NCI-H82 treated with DMSO at 0.1 percent for 48 hours (cell line): Measurements from ENCODE around the gene SNX5.
A peak's percentile ranks its signal among the peaks of the same experiment; 100 is the strongest.

Experiments used
- DNase-seq: peaks from one replicate; lab custom pipeline; 2025; ENCODE audit not compliant: unreplicated experiment; lab: John Stamatoyannopoulos, UW

Gene SNX5

DNA sequence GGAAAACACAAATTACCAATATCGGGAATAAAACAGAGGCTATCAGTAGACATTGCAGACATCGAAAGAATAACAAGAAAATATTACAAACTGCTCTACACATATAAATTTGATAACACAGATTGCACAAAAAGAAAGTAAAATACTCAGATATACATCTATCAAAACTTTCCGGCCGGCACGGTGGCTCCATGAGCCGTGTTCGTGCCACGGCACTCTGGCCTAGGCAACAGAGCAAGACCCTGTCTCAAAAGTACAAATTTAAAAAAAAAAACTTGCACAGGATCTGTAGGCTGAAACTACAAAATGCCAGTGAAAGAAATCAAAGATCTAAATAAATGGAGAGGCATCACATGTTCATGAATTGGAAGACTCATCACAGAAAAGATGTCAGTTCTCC is 49.4 kb downstream of the SNX5 start:
- DNase-seq, result no peak

DNA sequence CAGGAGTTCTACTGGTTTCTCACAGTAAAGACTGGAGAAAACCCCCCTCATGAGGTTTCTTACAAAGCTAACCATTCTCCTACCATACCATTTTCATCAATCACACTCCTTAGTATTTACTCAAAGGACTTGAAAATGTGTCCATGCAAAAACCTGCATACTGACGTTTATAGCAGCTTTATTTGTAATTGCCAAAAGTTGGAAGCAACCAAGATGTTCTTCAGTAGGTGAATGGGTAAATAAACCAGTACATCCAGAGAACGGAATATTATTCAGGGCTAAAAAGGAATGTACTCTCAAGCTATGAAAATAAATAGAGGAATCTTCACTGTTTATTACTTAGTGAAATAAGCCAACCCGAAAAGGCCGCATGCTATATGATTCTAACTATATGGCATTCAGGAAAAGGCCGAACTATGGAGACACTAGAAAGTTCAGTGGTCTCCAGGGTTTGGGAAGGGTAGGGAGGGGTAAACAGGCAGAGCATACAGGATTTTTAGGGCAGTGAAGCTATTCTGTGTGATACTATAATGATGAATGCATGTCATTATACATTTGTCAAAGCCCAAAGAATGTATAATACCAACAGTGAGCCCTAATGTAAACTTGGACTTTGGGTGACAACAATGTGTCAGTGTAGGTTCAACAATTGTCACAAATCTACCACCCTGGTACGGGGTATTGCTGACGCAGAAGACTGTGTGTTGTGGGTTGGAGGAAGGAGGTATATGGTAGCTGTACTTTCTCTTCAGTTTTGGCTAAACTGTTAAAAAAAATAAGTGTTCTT is 50.6 kb downstream of the SNX5 start:
- no peak for DNase-seq

DNA sequence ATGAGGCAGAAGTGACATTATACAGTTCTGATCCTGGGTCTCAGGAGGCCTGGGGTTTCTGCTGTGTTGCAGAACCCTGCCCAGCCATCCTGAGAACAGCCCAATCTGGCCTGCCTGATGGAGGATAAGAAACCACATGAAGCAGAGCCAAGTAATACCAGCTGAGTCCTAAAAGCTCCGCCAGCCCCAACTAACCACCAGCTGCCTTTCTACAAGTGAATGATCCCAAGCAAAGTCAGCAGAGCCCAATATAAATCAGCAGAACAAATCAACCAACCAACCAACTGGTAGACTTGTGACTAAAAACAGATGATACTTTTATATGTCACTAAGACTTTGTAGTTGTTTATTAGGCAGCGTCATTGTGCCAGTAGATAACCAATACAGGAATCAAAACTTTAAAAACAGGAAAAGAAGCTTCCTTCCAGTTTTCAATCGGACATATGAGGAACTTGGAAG is 52.1 kb downstream of the SNX5 start:
- DNase-seq, result no peak

DNA sequence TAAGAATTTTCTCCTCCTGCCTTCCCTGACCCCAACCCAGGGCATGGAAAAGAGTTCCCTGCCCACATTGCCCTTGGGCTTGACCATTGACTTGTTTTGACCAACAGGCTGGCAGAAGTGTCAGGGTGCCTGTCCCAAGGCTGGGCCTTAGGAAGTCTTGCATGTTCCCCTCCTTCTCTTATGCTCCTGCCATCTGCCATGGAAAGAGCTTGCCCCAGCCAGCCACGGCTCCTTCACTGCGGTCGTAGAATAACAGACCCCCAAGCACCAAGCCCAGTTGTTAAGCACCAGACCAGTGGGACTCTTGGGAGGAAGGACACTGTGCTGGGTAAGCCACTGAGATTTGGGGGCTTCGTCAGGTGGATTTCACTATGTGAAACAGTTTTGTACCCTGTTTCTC is 53.6 kb downstream of the SNX5 start:
- no peak for DNase-seq

DNA sequence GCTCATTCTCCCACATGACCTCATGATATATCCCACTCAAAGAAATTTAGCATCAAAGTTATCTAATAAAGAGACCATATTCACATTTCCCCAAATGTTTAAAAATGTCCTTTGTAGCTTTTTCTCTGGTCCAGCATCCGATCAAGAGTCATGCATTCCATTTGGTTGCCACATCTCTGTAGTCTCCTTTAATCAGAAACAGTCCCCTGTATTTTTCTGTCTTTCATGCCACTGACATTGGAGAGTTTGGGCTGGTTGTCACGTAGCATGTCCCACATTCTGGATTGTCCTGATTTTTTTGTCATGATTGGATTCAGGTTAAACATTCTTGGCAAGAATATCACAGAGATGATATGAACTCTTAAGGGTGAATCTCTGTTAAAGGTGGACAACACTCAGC is 55.7 kb downstream of the SNX5 start:
- no peak for DNase-seq

DNA sequence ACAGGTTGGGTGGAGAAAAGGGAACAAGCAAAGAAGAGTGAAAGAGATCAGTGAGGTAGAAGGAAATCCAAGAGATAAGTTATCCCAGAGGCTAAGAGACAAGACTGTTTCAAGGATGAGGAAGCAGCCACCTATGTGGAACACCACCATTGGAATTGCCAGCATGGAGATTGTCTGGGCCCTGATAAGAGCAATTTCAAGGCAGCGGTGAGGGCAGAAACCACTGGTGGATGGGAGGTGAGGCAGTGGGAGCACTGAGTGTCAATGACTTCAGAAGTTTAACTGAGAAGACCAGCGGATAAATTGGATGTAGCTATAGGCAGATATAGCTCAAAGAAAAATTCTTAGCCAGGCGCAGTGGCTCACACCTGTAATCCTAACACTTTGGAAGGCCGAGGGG is 56.7 kb downstream of the SNX5 start:
- no peak for DNase-seq

DNA sequence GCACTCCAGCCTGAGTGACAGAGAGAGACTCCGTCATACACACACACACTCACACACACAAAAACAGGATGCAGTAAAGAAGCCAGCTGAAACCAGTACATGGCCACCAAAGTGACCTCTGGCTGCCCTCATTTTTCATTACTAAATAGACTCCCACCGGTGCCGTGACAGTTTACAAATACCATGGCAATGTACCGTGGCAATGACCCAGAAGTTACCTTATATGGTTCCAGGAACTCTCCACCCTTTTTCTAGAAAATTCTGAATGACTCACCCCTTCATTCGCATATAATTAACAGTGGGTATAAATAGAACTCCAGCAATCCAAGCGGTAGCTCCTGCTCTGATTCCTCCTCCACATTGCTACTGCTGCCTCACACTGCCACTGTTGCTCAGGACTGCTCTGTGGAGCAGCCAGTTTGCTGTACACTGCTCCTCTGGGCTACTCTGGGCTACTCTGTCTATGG is 57.7 kb downstream of the SNX5 start:
- DNase-seq, result no peak

DNA sequence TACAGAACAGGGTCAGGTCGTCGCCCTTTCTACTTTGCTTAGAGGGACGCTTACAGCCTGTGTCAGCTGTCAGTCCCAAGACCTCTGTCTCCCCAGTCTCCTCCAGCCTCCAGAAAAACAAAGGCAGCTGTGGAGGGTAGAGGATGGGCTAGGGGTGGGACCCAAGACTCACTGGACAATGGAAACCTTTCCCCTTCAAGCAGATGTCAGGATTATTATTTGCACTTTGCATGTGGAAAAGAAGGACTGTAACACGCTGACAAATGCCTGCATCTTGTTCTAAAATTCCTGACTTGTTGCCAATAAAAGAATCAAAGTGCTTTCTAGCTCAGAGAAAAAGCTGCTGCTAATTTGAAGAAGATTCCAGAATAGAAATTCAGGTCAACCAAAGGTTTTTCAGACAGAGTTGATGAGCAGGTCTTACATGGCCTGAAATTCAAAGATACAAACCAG is 58.7 kb downstream of the SNX5 start:
- DNase-seq, result no peak

DNA sequence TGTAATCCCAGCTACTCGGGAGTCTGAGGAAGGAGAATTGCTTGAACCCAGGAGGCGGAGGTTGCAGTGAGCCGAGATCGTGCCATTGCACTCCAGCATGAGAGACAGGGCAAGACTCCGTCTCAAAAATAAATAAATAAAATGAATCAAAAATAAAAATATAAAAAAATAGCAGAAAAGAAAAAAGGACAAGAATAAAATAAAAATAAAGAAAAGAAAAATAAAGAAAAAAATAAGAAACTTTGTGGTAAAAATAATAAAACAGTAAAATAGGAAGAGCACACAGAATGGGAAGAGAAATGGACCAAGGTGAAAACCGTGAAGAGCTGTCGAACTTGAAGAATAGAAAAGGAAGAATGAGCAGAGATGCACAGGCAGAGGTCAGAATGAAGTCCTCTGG is 63.0 kb downstream of the SNX5 start:
- DNase-seq, result no peak

DNA sequence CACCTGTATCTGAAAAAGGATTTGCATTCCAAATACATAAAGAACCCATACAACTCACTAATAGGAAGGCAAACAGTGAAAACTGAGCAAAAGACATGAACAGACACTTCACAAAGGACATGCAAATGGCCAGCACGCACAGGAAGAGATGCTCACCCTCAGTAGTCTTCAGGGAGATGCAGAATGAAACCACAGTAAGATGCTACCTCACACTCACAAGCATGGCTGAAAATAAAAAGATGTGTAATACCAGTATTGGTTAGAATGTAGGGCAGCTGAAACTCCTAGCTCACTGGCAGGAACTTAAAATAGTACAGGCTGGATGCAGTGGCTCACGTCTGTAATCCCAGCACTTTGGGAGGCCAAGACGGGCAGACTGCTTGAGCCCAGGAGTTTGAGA is 64.6 kb downstream of the SNX5 start:
- DNase-seq, result no peak

DNA sequence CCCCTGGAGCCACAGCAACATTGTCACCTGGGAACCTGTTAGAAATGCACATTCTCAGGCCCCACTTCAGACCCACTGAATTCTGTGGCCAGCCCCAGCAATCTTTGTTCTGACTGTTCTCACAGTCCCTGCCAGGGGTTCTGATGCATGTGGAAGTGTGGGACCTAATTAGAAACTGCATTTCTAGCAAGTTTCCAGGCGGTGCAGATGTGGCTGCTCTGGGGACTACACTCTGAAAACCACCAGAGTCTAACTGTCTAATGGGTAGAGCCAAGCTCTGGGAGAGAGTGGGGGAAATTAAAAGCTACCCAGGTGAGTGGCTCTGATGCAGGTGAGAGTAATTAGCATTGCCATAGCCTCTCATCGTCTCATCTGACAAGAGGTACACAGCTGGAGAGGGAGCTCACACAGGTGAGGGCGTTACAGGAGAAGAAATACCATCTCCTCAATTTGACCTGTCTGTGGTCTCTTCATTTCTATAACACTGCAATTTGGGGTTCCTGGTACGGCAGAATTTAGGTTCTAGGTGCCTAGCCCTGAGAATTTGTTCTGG is 66.0 kb downstream of the SNX5 start:
- no peak for DNase-seq

DNA sequence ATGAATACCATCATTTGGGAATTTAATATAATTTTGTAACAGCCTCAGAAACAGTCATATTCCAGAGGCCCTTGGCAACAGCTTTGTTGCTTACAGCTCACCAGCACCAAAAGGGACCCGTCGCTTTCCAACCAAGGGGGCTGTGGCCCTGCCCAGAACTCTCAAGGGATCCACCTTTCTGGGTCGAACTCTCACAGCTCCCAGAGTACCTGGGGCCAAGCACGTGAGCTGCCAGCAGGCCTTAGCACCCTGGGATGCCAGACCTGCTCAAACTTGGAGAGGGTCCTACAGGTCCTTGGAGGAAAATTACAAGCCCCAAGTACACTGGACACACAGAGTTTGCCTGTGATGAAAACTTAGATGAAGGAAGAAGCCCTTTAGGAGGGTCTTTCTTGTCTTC is 66.6 kb downstream of the SNX5 start:
- no peak for DNase-seq

DNA sequence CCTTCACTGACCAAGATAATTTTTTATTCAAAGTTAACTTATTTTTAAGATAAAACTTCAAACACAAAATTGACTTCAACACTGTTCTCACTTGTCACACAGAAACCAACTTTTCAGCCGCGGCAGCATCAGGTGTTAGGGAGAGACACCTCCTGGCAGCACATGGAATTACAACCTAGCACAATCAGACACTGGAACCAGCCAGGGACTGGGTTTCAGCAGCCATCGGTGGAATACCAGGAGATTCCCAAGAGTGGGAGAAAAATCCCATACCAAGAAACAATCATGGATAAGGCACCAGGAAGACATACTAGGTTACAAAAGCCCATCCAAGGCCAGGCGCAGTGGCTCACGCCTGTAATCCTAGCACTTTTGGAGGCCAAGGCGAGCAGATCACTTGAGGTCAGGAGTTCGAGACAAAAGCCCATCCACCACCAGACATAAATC is 70.0 kb downstream of the SNX5 start:
- DNase-seq, result peak; percentile 20

DNA sequence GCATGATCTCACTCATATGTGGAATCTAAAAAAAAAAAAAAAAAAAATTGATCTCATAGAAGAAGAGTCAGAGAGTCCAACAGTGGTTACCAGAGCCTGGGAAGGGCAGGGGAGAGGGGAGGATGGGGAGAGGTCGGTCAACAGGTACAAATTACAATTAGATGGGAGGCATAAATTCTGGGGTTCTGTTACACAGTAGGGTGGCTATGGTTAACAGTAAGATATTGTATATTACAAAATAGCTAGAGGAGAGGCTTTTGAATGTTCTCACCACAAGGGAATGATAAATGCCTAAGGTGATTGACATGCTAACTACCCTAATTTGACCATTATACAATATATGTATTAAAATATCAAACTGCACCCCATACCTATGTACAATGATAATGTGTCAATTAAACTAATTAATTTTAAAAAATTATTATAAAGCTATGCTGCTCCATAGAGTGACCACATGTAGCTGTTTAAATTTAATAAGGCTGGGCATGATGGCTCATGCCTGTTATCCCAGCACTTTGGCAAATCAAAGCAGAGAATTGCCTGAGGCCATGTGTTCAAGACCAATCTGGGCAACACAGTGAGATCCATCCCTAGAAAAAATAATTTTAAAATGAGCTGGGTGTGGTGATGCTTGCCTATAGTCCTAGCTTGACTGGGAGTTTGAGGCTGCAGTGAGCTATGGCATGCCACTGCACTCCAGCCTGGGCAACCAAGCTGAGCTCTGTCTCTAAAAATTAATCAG is 70.9 kb downstream of the SNX5 start:
- no peak for DNase-seq

DNA sequence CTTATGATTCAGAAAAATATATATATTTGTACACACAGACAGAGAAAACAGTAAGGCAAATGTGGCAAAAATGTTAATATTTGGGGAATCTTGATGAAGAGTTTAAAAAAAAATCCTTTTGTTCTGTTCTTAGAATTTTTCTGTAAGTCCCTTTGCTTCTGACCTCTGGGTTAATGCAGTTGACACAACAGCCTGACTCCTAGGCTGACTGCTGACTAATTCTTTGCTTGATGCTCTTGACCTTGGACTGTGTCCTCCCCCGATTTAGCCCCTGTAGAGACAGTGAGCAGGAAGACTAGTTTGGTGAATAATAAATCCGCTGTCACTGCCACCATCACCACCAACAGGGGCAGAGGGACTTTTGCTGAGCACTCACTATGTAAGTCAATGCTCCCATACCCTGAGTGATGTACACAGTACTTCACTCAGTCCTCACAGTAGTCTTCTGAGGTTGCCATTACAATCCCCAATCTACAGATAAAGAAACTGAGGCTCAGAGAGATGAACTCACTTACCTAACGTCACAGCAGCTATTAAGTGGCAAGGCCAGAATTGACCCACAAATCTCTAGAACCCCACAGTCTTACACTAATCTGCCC is 71.7 kb downstream of the SNX5 start:
- DNase-seq, result no peak

DNA sequence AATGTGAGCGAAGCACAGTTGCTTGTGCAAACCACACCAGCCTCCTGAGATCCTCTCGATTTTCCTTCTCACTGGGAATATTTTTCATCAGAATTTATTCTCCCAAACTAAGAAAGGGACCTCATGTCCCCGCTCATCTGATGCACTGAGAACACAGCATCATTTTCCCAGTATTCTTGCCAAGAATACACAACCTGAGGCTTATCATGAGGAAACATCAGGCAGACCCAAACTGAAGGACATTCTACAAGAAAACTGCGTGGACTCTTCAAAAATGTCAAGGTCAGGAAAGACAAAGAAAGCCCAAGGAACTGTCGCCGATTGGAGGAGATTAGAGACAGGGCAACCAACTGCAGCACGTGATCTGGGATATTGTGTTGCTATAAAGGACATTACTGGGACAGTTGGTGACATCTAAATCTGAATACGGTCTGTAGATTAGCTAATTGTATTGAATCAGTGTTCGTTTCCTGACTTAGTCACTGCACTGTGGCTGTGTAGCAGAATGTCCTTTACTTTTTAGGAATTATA is 72.3 kb downstream of the SNX5 start:
- peak; percentile 8 for DNase-seq

DNA sequence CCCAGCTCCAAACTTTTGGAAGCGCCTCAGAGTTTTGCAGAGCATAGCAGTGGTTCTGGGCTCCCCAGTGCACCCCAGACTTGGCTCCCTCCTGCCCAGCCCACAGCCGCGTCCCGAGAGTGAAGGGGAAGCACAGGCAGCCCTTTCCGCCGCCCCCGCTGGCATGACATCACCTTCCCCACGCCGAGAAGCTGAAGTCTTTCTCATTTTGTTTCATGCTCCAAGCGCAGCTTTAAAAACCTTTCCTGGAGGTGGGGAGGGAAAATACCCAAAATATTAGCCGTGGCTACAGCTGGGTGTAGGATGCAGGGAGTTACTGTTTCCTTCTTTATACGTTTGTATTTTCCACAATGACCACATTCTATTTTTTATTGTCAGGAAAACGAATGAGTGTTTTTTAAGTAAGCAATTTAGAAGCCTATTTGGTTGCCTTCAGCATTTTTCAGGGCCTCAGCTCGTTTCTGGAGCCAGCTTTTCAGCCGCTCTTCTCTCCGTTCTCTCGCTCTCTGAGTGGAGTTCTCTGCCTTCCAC is 72.9 kb downstream of the SNX5 start:
- DNase-seq, result no peak

DNA sequence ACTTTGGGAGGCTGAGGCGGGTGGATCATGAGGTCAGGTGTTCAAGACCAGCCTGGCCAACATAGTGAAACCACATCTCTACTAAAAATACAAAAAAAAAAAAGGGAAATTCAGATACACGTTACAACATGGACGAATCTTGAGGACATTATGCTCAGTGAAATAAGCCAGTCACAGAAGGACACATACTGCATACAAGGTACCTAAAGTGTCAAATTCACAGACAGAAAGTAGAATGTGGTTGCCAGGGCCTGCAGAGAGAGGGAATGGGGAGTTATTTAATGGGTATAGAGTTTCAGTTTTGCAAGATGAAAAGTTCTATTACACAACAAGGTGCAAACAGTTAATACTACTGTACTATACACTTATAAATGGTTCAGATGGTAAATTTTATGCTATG is 75.1 kb downstream of the SNX5 start:
- DNase-seq, result no peak

DNA sequence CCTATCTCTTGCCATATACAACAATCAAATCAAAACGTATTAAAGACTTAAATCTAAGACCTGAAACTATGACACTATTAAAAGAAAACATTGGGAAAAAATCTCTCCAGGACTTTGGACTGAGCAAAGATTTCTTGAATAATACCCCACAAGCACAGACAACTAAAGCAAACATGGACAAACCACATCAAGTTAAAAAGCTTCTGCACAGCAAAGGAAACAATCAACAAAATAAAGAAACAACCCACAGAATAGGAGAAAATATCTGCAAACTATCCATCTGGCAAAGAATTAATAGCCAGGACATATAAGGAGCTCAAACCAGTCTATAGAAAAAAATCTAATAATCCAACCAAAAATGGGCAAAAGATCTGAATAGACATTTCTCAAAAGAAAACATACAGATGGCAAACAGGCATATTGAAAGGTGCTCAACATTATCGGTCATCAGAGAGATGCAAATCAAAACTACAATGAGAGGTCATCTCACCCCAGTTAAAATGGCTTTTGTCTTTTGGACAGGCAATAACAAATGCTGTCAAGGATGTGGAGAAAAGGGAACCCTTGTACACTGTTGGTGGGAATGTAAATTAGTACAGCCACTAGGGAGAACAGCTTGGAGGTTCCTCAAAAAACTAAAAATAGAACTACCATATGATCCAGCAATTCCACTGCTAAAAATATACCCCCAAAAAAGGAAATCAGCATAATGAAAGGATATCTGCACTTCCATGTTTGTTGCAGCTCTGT is 76.2 kb downstream of the SNX5 start:
- DNase-seq, result no peak
